Caco-2 (cell line): ENCODE data around the gene NKIRAS1. TPM values are rescaled to one million over a fixed set of nuclear protein-coding genes. Genes with fewer than 3 reads are reported as not detected.

ENCODE experiments used
- BruUV-seq: library from RNA; stranded (reverse); fragments of 400-500 nt; replicated peaks from 2 replicates; lab custom pipeline; 2021; lab: Mats Ljungman, UMichigan
- CTCF ChIA-PET: fragments of 300-600 bp; sonication (Branson Sonifier 250); formaldehyde crosslinking; loops from one replicate; lab custom pipeline; 2022; ENCODE audit warnings: antibody characterized with exemption; lab: Charles Lee
- POLR2A ChIA-PET: fragments of 300-600 bp; sonication (Branson Sonifier 250); formaldehyde crosslinking; loops from one replicate; lab custom pipeline; 2022; ENCODE audit warnings: antibody characterized with exemption; lab: Charles Lee
- DNase-seq, 2 experiments: peaks; one replicate each; pipeline versions ENCODE4 v3.0.0 to v3.0.0-alpha.2; 2020 to 2022
- H3K27me3 ChIP-seq: replicated peaks from 2 replicates; pipeline ENCODE4 v1.6.0; 2011; ENCODE audit warnings: low read length; ENCODE audit not compliant: control insufficient read depth, insufficient read depth
- H3K36me3 ChIP-seq: 2 replicates; pipeline ENCODE4 v1.5.1; 2011; ENCODE audit warnings: low read length; ENCODE audit not compliant: control insufficient read depth, insufficient read depth
- H3K4me1 ChIP-seq: fragments of 250-450 bp; sonication (Bioruptor Pico); 2 replicates; pipeline ENCODE4 v1.5.1; 2020; ENCODE audit warnings: mild to moderate bottlenecking
- H3K4me3 ChIP-seq: 2 replicates; pipeline ENCODE4 v1.5.1; 2011; ENCODE audit warnings: low read depth, mild to moderate bottlenecking, control low read depth, low read length
- H3K9me3 ChIP-seq: fragments of 250-450 bp; sonication (Bioruptor Pico); 2 replicates; pipeline ENCODE4 v1.5.1; 2020; ENCODE audit warnings: mild to moderate bottlenecking, moderate library complexity
- H3K27ac Mint-ChIP-seq: one replicate; pipeline ENCODE4 v1.8.0; 2022; ENCODE audit warnings: mixed read lengths; ENCODE audit not compliant: unreplicated experiment
- H3K27me3 Mint-ChIP-seq: one replicate; pipeline ENCODE4 v1.8.0; 2022; ENCODE audit warnings: mixed read lengths; ENCODE audit not compliant: insufficient read depth, unreplicated experiment
- H3K36me3 Mint-ChIP-seq: one replicate; pipeline ENCODE4 v1.8.0; 2022; ENCODE audit warnings: mild to moderate bottlenecking, mixed read lengths; ENCODE audit not compliant: insufficient read depth, unreplicated experiment
- H3K4me1 Mint-ChIP-seq: one replicate; pipeline ENCODE4 v1.8.0; 2022; ENCODE audit warnings: low read depth, mixed read lengths; ENCODE audit not compliant: unreplicated experiment
- H3K4me3 Mint-ChIP-seq: one replicate; pipeline ENCODE4 v1.8.0; 2022; ENCODE audit warnings: mild to moderate bottlenecking, moderate library complexity, mixed read lengths; ENCODE audit not compliant: unreplicated experiment
- H3K9me3 Mint-ChIP-seq: one replicate; pipeline ENCODE4 v1.8.0; 2022; ENCODE audit warnings: mixed read lengths; ENCODE audit not compliant: unreplicated experiment
- intact Hi-C: fragments of 100-400 bp; cut with micrococcal nuclease; formaldehyde crosslinking; loops from one replicate; pipeline ENCODE4 v1.10.0; 2022; ENCODE audit not compliant: unreplicated experiment
- total RNA-seq: library from RNA; stranded (reverse); gene quantifications from 2 replicates; pipeline ENCODE4 v1.2.3, GENCODE V29; 2022
- TF ChIP-seq, protein P1 (sequence below), 2 experiments: fragments of 200-600 bp in 1 of 2; IDR thresholded peaks; 1 replicate in 1 of 2; 2 replicates in 1 of 2; pipeline versions ENCODE4 v1.5.1 to v1.8.0; 2011 to 2022; ENCODE audit warnings: antibody characterized with exemption in 1 of 2, control low read depth in 1 of 2, inconsistent platforms in 1 of 2, low read depth in 1 of 2, low read length in 1 of 2, mild to moderate bottlenecking in 1 of 2, moderate library complexity in 1 of 2; ENCODE audit not compliant: insufficient read depth in 1 of 2, severe bottlenecking in 1 of 2, unreplicated experiment in 1 of 2

NKIRAS1 gene
- total RNA-seq, 1 experiment from 2014 or later = 6.8 TPM

DNA sequence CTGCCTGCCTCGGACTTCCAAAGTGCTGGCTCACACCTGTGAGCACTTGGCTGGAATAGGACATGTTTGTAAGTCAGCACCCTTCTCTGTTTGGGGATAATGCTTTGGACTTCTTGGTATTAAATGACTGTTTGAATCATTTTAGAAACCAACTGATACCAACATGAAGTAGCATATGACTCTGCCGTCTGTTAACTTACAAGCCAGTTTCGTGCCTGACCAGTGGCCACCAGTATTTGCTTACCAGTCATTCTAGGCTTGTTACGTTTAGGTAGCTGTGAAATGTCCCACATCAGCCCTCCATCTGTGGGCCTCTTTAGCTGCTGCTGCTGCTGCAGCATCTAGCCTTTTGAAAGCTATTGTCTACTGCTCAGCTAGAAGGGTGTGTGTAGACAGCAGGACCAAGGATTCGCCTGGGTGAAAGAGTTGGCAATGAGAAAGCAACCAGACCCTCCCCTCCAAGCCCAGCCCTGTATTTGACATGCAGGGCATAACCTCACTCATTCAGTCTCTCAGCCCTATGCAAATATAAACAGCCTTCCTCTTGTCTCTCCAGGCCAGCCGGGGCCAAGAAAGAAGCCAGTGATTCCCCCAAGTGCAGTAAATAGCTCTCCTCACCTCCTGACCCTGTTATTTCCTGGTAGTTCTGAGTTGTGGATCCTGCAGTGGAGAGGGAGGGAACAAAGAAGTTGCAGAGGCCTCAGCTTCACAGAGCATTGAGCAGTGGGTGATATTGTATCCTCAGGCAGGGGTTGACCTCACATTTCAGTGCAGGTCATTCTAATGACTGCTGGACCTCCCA, 51.0 kb downstream of the NKIRAS1 start:
- BruUV-seq = no TSS peak
- Mint-ChIP-seq H3K9me3 (no peaks in the 10 kb centered on the region), H3K27ac (no peak overlapping the region), H3K36me3 (peaks cover 28% of the 10 kb centered on the region), H3K4me3 (no peak overlapping the region), H3K4me1 (peaks cover 15% of the 10 kb centered on the region), H3K27me3 (no peaks in the 10 kb centered on the region)
- Histone ChIP-seq H3K9me3 (no peaks in the 10 kb centered on the region), H3K4me3 (no peak overlapping the region), H3K36me3 (no peaks in the 10 kb centered on the region), H3K4me1 (peaks cover 11% of the 10 kb centered on the region), H3K27me3 (no peaks in the 10 kb centered on the region)
- TF ChIP-seq, protein P1, sequence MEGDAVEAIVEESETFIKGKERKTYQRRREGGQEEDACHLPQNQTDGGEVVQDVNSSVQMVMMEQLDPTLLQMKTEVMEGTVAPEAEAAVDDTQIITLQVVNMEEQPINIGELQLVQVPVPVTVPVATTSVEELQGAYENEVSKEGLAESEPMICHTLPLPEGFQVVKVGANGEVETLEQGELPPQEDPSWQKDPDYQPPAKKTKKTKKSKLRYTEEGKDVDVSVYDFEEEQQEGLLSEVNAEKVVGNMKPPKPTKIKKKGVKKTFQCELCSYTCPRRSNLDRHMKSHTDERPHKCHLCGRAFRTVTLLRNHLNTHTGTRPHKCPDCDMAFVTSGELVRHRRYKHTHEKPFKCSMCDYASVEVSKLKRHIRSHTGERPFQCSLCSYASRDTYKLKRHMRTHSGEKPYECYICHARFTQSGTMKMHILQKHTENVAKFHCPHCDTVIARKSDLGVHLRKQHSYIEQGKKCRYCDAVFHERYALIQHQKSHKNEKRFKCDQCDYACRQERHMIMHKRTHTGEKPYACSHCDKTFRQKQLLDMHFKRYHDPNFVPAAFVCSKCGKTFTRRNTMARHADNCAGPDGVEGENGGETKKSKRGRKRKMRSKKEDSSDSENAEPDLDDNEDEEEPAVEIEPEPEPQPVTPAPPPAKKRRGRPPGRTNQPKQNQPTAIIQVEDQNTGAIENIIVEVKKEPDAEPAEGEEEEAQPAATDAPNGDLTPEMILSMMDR (IDR thresholded peaks at IDR 0.05; ENCODE audit: insufficient read depth in 1 of 2, low read depth in 1 of 2, low read length in 1 of 2, severe bottlenecking in 1 of 2, unreplicated experiment in 1 of 2) = no peak
- CTCF ChIA-PET = interaction anchor here (0.6 to 1.3 kb wide), 2 partner anchors 23 to 37 kb away, joined by 4 to 6 read pairs; no protein-coding TSS in a partner anchor
- POLR2A ChIA-PET = interaction anchor here (1.3 kb wide), 1 partner anchor 51 kb away, joined by 6 read pairs; the partner anchor contains the start of genes NKIRAS1 and RPL15
- intact Hi-C loops = no loop called here
- DNase-seq = peak; percentile 30 to 58

- Histone ChIP-seq H3K4me3 (no peak overlapping the region), H3K9me3 (no peaks in the 10 kb centered on the region), H3K36me3 (no peaks in the 10 kb centered on the region), H3K27me3 (no peaks in the 10 kb centered on the region), H3K4me1 (peaks cover 11% of the 10 kb centered on the region)
- ChIA-PET CTCF (interaction anchor here (1.0 kb wide), 1 partner anchor 23 kb away, joined by 3 read pairs; no protein-coding TSS in a partner anchor), POLR2A (no interaction called here)
- Mint-ChIP-seq H3K9me3 (no peaks in the 10 kb centered on the region), H3K36me3 (peaks cover 28% of the 10 kb centered on the region), H3K27ac (no peak overlapping the region), H3K4me1 (peaks cover 15% of the 10 kb centered on the region), H3K27me3 (no peaks in the 10 kb centered on the region), H3K4me3 (no peak overlapping the region)
- DNase-seq = no peak
- TF ChIP-seq, protein P1 (IDR thresholded peaks at IDR 0.05; ENCODE audit: insufficient read depth in 1 of 2, low read depth in 1 of 2, low read length in 1 of 2, severe bottlenecking in 1 of 2, unreplicated experiment in 1 of 2) = no peak
- intact Hi-C loops = no loop called here
- no TSS peak for BruUV-seq
These were observed 51.9 kb downstream of the NKIRAS1 start for GRCh38 chr3:23864931-23865330.

- Mint-ChIP-seq H3K9me3 (no peaks in the 10 kb centered on the region), H3K27ac (no peak overlapping the region), H3K27me3 (no peaks in the 10 kb centered on the region), H3K4me1 (peaks cover 22% of the 10 kb centered on the region), H3K4me3 (no peak overlapping the region), H3K36me3 (peaks cover 28% of the 10 kb centered on the region)
- intact Hi-C loops = no loop called here
- no peaks in the 10 kb centered on the region for H3K36me3 ChIP-seq
- BruUV-seq = no TSS peak
- ChIA-PET CTCF (no interaction called here), POLR2A (no interaction called here)
- H3K4me1 ChIP-seq = peaks cover 11% of the 10 kb centered on the region
- no peak for DNase-seq
- TF ChIP-seq, protein P1 (IDR thresholded peaks at IDR 0.05; ENCODE audit: insufficient read depth in 1 of 2, low read depth in 1 of 2, low read length in 1 of 2, severe bottlenecking in 1 of 2, unreplicated experiment in 1 of 2) = no peak
- H3K27me3 ChIP-seq = no peaks in the 10 kb centered on the region
- no peaks in the 10 kb centered on the region for H3K9me3 ChIP-seq
- H3K4me3 ChIP-seq = no peak overlapping the region
These were observed 53.7 kb downstream of the NKIRAS1 start for GRCh38 chr3:23863060-23863459.
